Tibial nerve (tissue), 4 donors: Measurements from ENCODE around the gene DUOX2.

Source experiments
- EP300 ChIP-seq, 2 donors: sonication (generic); formaldehyde crosslinking; IDR thresholded peaks; one replicate each; pipeline ENCODE4 v1.6.1; 2017; ENCODE audit warnings: antibody characterized with exemption in 2 of 2, mild to moderate bottlenecking in 1 of 2
- POLR2A ChIP-seq, 2 donors: fragments of 450-650 bp; IDR thresholded peaks; one replicate each; pipeline ENCODE4 v1.6.1; 2017; ENCODE audit warnings: antibody characterized with exemption in 2 of 2, mild to moderate bottlenecking in 2 of 2, moderate library complexity in 2 of 2
- TF ChIP-seq, protein P1 (sequence below), 5 experiments: fragments of 200-600 bp in 3 of 5; fragments of 450-650 bp in 2 of 5; sonication (generic) in 3 of 5; IDR thresholded peaks; one replicate each; pipeline ENCODE4 v1.5.1; 2016 to 2019; ENCODE audit warnings: antibody characterized with exemption in 5 of 5, mild to moderate bottlenecking in 3 of 5, moderate library complexity in 2 of 5

DNA sequence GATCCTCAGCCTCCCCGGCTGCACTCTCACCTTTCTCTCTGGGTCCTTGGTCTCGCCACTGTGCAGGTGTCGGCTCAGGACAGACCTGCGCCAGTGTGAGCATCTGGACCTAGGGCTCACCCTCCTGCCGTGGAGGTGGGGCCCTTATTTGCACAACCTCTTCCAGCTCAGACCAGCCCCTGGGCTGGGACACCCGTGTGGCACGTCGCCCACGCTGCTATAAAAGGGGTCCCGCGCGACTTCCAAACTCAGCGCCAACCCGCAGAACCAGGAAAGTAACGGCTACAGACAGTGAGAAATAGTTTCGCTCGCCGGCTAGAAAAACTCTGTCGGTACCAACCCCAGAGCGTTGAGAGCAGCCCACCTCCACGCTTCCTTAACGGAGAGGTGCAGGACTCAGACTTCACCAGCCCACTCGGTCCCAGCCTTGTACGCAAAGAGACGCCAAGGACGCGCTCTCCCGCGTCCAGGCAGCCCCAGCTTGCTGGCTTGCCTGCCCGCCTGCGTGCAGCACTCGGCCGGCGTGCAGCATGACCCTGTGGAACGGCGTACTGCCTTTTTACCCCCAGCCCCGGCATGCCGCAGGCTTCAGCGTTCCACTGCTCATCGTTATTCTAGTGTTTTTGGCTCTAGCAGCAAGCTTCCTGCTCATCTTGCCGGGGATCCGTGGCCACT lies at the start of gene DUOX2, which contains the start of gene DUOXA2:
- no peak for TF ChIP-seq POLR2A (IDR thresholded peaks at IDR 0.05)
- TF ChIP-seq, protein P1, sequence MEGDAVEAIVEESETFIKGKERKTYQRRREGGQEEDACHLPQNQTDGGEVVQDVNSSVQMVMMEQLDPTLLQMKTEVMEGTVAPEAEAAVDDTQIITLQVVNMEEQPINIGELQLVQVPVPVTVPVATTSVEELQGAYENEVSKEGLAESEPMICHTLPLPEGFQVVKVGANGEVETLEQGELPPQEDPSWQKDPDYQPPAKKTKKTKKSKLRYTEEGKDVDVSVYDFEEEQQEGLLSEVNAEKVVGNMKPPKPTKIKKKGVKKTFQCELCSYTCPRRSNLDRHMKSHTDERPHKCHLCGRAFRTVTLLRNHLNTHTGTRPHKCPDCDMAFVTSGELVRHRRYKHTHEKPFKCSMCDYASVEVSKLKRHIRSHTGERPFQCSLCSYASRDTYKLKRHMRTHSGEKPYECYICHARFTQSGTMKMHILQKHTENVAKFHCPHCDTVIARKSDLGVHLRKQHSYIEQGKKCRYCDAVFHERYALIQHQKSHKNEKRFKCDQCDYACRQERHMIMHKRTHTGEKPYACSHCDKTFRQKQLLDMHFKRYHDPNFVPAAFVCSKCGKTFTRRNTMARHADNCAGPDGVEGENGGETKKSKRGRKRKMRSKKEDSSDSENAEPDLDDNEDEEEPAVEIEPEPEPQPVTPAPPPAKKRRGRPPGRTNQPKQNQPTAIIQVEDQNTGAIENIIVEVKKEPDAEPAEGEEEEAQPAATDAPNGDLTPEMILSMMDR (IDR thresholded peaks at IDR 0.05): no peak
- TF ChIP-seq EP300 (IDR thresholded peaks at IDR 0.05): no peak
